Activated T-helper 1 cell treated with anti-CD3 and anti-CD28 coated beads, Interleukin-2, amount 50 U/mL, for 16 hours (primary cell): ENCODE results near the gene PARS2.

Experiments
- DNase-seq, 2 donors: peaks; one replicate each; pipeline ENCODE4 v3.0.0-alpha.2; 2020; ENCODE audit warnings: low read depth in 1 of 2, low spot score in 1 of 2

The PARS2 gene

GRCh38 chr1:54742282-54742681 is 22.0 kb downstream of the PARS2 start:
- no peak for DNase-seq

DNA sequence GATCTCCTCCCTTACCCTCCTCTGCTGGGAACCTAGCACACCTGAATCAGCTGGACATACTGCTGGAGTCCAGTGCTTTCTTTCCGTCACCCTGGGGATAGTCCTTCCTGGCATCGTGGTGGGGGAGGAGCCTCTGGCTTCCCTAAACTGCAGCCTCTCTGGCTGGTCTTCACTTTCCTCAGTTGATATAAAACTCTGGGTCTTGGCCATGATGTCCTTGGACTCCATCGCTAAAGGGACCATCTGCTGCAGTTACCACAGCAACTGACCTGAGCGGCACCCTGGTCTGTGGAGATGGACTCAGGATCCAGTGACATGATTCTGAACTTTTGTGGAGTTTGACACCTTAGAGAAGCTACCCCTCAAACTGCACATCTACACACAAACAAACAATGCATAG is 22.8 kb downstream of the PARS2 start:
- DNase-seq, result no peak

GRCh38 chr1:54738244-54738643 is 26.1 kb downstream of the PARS2 start:
- DNase-seq, result no peak

DNA sequence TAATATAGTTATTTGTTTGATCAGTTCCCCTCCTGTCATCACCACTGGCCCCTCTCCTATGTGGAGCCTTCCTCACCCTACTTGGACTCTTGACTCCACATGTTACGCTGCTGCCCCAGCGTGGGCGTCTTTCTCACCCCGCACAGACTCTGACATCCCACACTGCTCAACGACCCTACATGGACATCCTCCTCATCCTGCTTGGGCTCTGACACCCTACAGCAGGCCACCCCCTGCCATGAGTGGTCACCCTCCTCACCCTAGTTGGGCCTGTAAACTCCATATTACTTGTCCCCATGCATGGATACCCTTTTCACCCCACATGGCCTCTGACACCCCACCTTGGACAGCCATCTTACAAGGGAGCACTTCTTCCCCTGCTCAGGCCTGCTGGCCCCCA is 27.6 kb downstream of the PARS2 start:
- DNase-seq, result no peak

GRCh38 chr1:54728027-54728426 is 36.3 kb downstream of the PARS2 start:
- no peak for DNase-seq

DNA sequence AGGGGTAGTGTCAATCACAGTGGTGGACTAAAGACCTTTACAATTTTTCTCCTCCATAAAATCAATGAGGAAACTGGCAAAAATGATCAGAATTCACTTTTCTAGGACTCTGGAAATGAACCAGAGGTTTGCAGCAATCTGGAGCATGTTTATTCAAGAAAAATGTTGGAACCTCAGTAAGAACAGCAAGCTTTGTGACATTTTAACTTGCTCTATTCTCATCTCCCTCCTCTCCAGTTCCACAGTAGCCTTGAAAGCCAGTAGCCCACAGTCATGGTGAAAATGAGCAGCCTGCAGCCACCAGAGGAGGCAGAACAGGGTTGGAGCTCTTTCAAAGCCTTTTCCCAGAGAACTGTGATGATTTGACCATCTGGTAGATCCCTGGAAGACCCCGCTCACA is 39.6 kb downstream of the PARS2 start:
- no peak for DNase-seq

- DNase-seq, result no peak
Measured at GRCh38 chr1:54723985-54724384, 40.3 kb downstream of the PARS2 start.

GRCh38 chr1:54721719-54722118 is 42.6 kb downstream of the PARS2 start:
- DNase-seq, result no peak

- no peak for DNase-seq
Measured at GRCh38 chr1:54716299-54717047, 47.9 kb downstream of the PARS2 start.

- peak; percentile 62 to 76 for DNase-seq
Measured at GRCh38 chr1:54715493-54716298, 48.6 kb downstream of the PARS2 start, which contains the start of gene TTC4. Gene TTC4 (plus strand): TSS chr1:54715861. CDS start chr1:54715909, 48 bp downstream.

- no peak for DNase-seq
Measured at GRCh38 chr1:54714881-54715492, 49.3 kb downstream of the PARS2 start.

GRCh38 chr1:54711536-54711935 is 52.8 kb downstream of the PARS2 start:
- no peak for DNase-seq

DNA sequence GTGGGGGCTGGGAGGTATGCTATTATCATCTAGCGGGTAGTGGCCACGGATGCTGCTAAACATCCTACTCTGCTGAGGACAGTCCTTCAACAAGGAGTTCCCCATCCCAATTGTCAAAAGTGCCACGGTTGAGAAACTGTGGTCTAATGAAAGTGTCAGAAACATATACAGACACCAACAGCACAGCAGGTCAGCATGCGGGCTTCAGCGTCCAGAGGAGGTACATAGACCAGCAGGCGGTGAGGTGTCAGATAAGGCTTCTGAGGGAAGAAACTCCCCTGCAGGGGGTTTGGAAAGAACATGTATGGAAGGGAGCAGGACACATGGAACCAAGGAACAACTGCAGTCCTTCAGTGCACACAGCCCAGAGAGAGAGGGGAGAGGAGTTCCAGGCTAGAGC is 53.5 kb downstream of the PARS2 start:
- no peak for DNase-seq

GRCh38 chr1:54710434-54710833 is 53.9 kb downstream of the PARS2 start:
- no peak for DNase-seq

DNA sequence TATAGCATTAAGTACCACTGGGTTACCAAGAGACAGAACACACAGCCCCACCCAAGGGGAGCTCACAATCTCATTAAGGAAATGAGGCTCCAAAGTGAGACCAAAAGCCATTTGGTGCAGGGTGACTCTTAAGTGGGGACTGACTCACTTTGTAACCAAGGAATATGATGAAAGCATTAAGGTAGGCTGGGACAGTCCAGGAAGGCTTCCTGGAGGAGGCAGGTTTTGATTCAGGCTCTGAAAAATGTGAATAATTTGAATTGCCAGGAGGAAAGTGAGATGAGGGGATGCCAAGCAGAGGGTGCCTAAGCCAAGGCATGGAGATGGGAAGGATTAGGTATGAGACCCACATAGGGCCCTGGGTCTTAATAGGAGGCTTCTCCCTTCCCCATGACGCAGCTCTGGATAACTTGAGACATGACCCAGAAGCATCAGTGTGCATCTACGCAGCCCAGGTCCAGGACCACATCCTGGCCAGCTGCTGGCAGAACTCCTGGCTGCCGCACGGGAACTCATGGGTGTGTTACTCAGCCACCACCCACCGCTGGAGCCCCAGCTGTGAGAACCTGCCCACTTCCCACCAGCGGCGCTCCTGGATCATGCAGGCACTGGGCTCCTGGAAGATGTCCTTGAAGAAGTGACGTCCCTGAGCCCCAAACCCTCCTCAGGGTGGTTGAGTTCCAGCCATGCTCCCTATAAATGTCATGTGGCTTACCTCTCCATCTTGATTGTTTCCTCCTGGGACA is 54.6 kb downstream of the PARS2 start:
- DNase-seq, result no peak

DNA sequence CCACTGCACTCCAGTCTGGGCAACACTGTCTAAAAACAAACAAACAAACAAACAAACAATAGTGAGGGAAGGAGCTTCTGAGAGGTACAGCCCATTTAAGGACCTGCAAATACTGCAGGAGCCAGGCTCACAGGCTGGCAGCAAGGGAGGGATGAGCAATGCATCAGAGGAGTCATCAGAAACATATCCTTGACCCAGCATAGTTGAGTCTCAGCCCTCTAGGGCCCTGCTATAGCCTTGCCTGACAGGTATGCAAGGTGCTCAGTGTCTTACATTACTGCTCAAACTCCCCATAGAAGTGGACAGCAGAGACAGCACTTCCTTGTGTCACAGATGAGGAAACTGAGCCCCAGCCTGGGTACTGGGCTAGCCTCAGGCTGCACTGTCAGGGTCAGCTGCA is 55.9 kb downstream of the PARS2 start:
- DNase-seq, result no peak
